Measurements from ENCODE around the gene DCC.

Gene DCC

GRCh38 chr18:52345428-52345827 lies 5.4 kb downstream of the DCC start:
- Histone ChIP-seq H3K4me1 (ENCODE audit: insufficient read depth, poor library complexity, severe bottlenecking) (no peaks in the 10 kb centered on the region), H3K4me3 (ENCODE audit: severe bottlenecking) (no peak overlapping the region), H3K9me3 (ENCODE audit: severe bottlenecking) (no peaks in the 10 kb centered on the region), H3K27me3 (ENCODE audit: insufficient read depth, poor library complexity, severe bottlenecking) (peaks cover 38% of the 10 kb centered on the region), H3K27ac (ENCODE audit: poor library complexity, severe bottlenecking) (no peak overlapping the region), H3K36me3 (ENCODE audit: low read depth) (no peaks in the 10 kb centered on the region)
- TF ChIP-seq, protein P1, sequence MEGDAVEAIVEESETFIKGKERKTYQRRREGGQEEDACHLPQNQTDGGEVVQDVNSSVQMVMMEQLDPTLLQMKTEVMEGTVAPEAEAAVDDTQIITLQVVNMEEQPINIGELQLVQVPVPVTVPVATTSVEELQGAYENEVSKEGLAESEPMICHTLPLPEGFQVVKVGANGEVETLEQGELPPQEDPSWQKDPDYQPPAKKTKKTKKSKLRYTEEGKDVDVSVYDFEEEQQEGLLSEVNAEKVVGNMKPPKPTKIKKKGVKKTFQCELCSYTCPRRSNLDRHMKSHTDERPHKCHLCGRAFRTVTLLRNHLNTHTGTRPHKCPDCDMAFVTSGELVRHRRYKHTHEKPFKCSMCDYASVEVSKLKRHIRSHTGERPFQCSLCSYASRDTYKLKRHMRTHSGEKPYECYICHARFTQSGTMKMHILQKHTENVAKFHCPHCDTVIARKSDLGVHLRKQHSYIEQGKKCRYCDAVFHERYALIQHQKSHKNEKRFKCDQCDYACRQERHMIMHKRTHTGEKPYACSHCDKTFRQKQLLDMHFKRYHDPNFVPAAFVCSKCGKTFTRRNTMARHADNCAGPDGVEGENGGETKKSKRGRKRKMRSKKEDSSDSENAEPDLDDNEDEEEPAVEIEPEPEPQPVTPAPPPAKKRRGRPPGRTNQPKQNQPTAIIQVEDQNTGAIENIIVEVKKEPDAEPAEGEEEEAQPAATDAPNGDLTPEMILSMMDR (IDR thresholded peaks at IDR 0.05; ENCODE audit: poor library complexity, severe bottlenecking) = no peak
- ATAC-seq (ENCODE audit: low read depth) (no peak), DNase-seq (ENCODE audit: low spot score) (no peak)

DNA sequence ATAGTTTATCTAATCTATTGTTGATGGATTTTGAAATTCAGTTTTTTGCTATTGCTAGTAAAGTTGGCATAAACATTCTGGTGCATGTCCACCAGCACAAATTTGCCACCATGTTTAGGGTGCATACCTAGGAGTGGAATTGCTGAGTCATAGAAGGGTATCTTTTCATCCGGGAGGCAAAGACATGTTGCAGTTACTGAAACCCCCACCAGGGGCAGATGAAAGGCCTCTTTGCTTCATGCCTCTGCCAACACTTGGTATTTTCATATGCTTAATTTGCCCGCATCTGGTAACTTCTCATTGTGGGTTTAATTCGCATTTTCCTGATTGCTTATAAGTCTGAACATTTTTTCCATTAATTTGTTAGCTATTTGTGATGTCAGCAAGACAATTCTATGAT lies 8.2 kb downstream of the DCC start:
- H3K36me3 ChIP-seq (ENCODE audit: low read depth) = no peaks in the 10 kb centered on the region
- no peak overlapping the region for H3K4me3 ChIP-seq (ENCODE audit: severe bottlenecking)
- DNase-seq (ENCODE audit: low spot score) (no peak), ATAC-seq (ENCODE audit: low read depth) (no peak)
- TF ChIP-seq, protein P1 (IDR thresholded peaks at IDR 0.05; ENCODE audit: poor library complexity, severe bottlenecking) = peak; percentile 22
- no peak overlapping the region for H3K27ac ChIP-seq (ENCODE audit: poor library complexity, severe bottlenecking)
- no peaks in the 10 kb centered on the region for H3K9me3 ChIP-seq (ENCODE audit: severe bottlenecking)
- H3K27me3 ChIP-seq (ENCODE audit: insufficient read depth, poor library complexity, severe bottlenecking) = peaks cover 11% of the 10 kb centered on the region
- H3K4me1 ChIP-seq (ENCODE audit: insufficient read depth, poor library complexity, severe bottlenecking) = no peaks in the 10 kb centered on the region

GRCh38 chr18:52349498-52349897 lies 9.5 kb downstream of the DCC start:
- Histone ChIP-seq H3K27me3 (ENCODE audit: insufficient read depth, poor library complexity, severe bottlenecking) (peaks cover 4% of the 10 kb centered on the region), H3K4me3 (ENCODE audit: severe bottlenecking) (no peak overlapping the region), H3K4me1 (ENCODE audit: insufficient read depth, poor library complexity, severe bottlenecking) (no peaks in the 10 kb centered on the region), H3K9me3 (ENCODE audit: severe bottlenecking) (no peaks in the 10 kb centered on the region), H3K27ac (ENCODE audit: poor library complexity, severe bottlenecking) (no peak overlapping the region), H3K36me3 (ENCODE audit: low read depth) (no peaks in the 10 kb centered on the region)
- DNase-seq (ENCODE audit: low spot score) (no peak), ATAC-seq (ENCODE audit: low read depth) (no peak)
- TF ChIP-seq, protein P1 (IDR thresholded peaks at IDR 0.05; ENCODE audit: poor library complexity, severe bottlenecking) = no peak

DNA sequence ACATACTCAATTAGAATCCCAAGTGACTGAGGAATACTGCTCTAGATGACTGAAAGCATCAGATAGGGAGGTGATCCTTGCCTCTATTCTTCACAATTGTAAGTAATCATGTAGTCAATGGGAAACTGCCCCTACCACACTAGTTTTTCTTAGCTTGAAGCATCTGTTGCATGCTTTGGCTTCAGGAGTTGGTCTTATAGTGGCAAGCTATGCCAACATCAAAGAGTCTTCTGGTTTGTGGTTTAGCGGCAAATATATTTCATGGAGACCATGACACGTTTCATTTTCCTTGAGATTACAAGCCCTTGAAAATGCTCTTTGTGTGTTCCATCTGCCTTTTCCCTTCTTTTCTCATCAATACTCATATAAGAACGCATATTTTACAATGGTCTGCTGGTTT lies 12.9 kb downstream of the DCC start:
- H3K4me1 ChIP-seq (ENCODE audit: insufficient read depth, poor library complexity, severe bottlenecking) = no peaks in the 10 kb centered on the region
- ATAC-seq (ENCODE audit: low read depth) (no peak), DNase-seq (ENCODE audit: low spot score) (no peak)
- H3K4me3 ChIP-seq (ENCODE audit: severe bottlenecking) = no peak overlapping the region
- H3K36me3 ChIP-seq (ENCODE audit: low read depth) = no peaks in the 10 kb centered on the region
- TF ChIP-seq, protein P1 (IDR thresholded peaks at IDR 0.05; ENCODE audit: poor library complexity, severe bottlenecking) = no peak
- H3K27ac ChIP-seq (ENCODE audit: poor library complexity, severe bottlenecking) = no peak overlapping the region
- H3K9me3 ChIP-seq (ENCODE audit: severe bottlenecking) = no peaks in the 10 kb centered on the region
- no peaks in the 10 kb centered on the region for H3K27me3 ChIP-seq (ENCODE audit: insufficient read depth, poor library complexity, severe bottlenecking)

GRCh38 chr18:52353589-52353988 lies 13.6 kb downstream of the DCC start:
- no peak for DNase-seq (ENCODE audit: low spot score)
- H3K36me3 ChIP-seq (ENCODE audit: low read depth) = no peaks in the 10 kb centered on the region
- H3K4me3 ChIP-seq (ENCODE audit: severe bottlenecking) = no peak overlapping the region
- no peaks in the 10 kb centered on the region for H3K9me3 ChIP-seq (ENCODE audit: severe bottlenecking)
- no peak overlapping the region for H3K27ac ChIP-seq (ENCODE audit: poor library complexity, severe bottlenecking)
- no peaks in the 10 kb centered on the region for H3K4me1 ChIP-seq (ENCODE audit: insufficient read depth, poor library complexity, severe bottlenecking)
- no peak for ATAC-seq (ENCODE audit: low read depth)
- TF ChIP-seq, protein P1 (IDR thresholded peaks at IDR 0.05; ENCODE audit: poor library complexity, severe bottlenecking) = no peak
- H3K27me3 ChIP-seq (ENCODE audit: insufficient read depth, poor library complexity, severe bottlenecking) = no peaks in the 10 kb centered on the region
